ENCODE measurements around the gene PHLDA3. TPM values are rescaled to one million over a fixed set of nuclear protein-coding genes. Genes with fewer than 3 reads are reported as not detected.

The PHLDA3 gene
- total and polyA plus RNA-seq, 2 of the 4 experiments (the other 2 are of a cell fraction), result 41.6 to 102 TPM

- POLR2A ChIA-PET (ENCODE audit: unreplicated experiment), result interaction anchor here (3.0 kb wide), 1 partner anchor 39 kb away, joined by 8 read pairs; no protein-coding TSS in a partner anchor
- peak overlapping the region; percentile 43 to 81 for H4K8ac ChIP-seq (ENCODE audit: low read depth in 2 of 2, low read length in 2 of 2)
- peak; percentile 45 for TF ChIP-seq POLR2A (IDR thresholded peaks at IDR 0.05; ENCODE audit: low read depth, low read length)
- TF ChIP-seq RCOR1 (IDR thresholded peaks at IDR 0.05; ENCODE audit: insufficient replicate concordance, low read length), result no peak
- peak; percentile 34; the same call in 1 of the 2 replicates for TF ChIP-seq MAZ (IDR thresholded peaks at IDR 0.05; ENCODE audit: borderline replicate concordance, low read depth, low read length)
- no peak for TF ChIP-seq CEBPB (IDR thresholded peaks at IDR 0.05; ENCODE audit: low read depth, low read length)
- ATAC-seq (ENCODE audit: low read depth) (peak; percentile 5; the same call in 1 of the 2 replicates), DNase-seq (peak; percentile 85)
- peak overlapping the region; percentile 63 for H2BK20ac ChIP-seq (ENCODE audit: low read depth, low read length)
- H3K4me2 ChIP-seq (ENCODE audit: low read depth, low read length), result peak overlapping the region; percentile 66
- H2BK15ac ChIP-seq (ENCODE audit: low read depth, low read length), result peak overlapping the region; percentile 46; the same call in 2 of the 3 replicates
- peaks cover 69% of the 10 kb centered on the region for H4K20me1 ChIP-seq (ENCODE audit: insufficient read depth, low read length)
- H3K18ac ChIP-seq (ENCODE audit: low read depth, low read length), result peak overlapping the region; percentile 90
- peak overlapping the region; percentile 93 for H4K5ac ChIP-seq (ENCODE audit: low read depth, low read length)
- dilution Hi-C loops (cut with HindIII; ENCODE audit: low sequenced_read_pairs, unreplicated experiment), result no loop called here
- peaks cover 48% of the 10 kb centered on the region for H3K4me1 ChIP-seq (ENCODE audit: control insufficient read depth, insufficient read depth, low read length)
- H2AFZ ChIP-seq (replicated peaks; ENCODE audit: low read length, poor library complexity), result no peak overlapping the region
- H3K56ac ChIP-seq (ENCODE audit: extremely low read depth, insufficient read depth, low read length), result peak overlapping the region; percentile 11; the same call in 1 of the 2 replicates
- H3K36me3 ChIP-seq (ENCODE audit: control insufficient read depth, insufficient read depth, low read length), result peaks cover 44% of the 10 kb centered on the region
- H3K79me1 ChIP-seq (ENCODE audit: low read depth in 1 of 2, low read length in 2 of 2), result peaks cover 4 to 61% of the 10 kb centered on the region in 2 experiments; a peak in 2 of 4 replicates
- peak overlapping the region; percentile 80 for H4K91ac ChIP-seq (ENCODE audit: insufficient read depth, low read depth, low read length)
- in situ Hi-C loops (cut with MboI; ENCODE audit: low sequenced_read_pairs), result no loop called here
- intact Hi-C loops (cut with micrococcal nuclease), result no loop called here
- CTCF ChIA-PET, result interaction anchor here (1.1 to 4.5 kb wide), 3 partner anchors 11 to 54 kb away, joined by 3 to 31 read pairs (median 9); no protein-coding TSS in a partner anchor
- H3K9me1 ChIP-seq (ENCODE audit: insufficient read depth, low read length), result peaks cover 53% of the 10 kb centered on the region
- H3K14ac ChIP-seq (replicated peaks; ENCODE audit: low read depth, low read length), result peak overlapping the region; percentile 88
- peak overlapping the region; percentile 85 for H3K4ac ChIP-seq (ENCODE audit: low read depth, low read length)
- peak overlapping the region; percentile 74 for H3K9ac ChIP-seq (ENCODE audit: low read depth, low read length)
- peak overlapping the region; percentile 61 for H3K23ac ChIP-seq (ENCODE audit: low read depth, low read length)
- H2AK5ac ChIP-seq (ENCODE audit: low read depth, low read length), result peak overlapping the region; percentile 94
- BruUV-seq (replicated peaks), result no TSS peak
- peak overlapping the region; percentile 76 for H2BK120ac ChIP-seq (ENCODE audit: low read depth, low read length)
- H3K4me3 ChIP-seq (ENCODE audit: insufficient read depth, low read depth, low read length), result no peak overlapping the region
- WGBS, 2 experiments (ENCODE audit: extremely low coverage in 2 of 2, insufficient read length in 1 of 2), result 94% methylated on average over 3 of the region's 8 CpGs; no CpG with 5 or more reads in 1 of the 2 experiments
- H3K27me3 ChIP-seq (ENCODE audit: control insufficient read depth, insufficient read depth, low read length), result no peaks in the 10 kb centered on the region
- H2BK5ac ChIP-seq (ENCODE audit: low read depth, low read length, poor library complexity, severe bottlenecking), result peak overlapping the region; percentile 84
- H2AK9ac ChIP-seq (replicated peaks; ENCODE audit: low read depth, low read length, poor library complexity), result peak overlapping the region; percentile 52
- no peaks in the 10 kb centered on the region for H3K9me3 ChIP-seq (ENCODE audit: control insufficient read depth, insufficient read depth, low read length)
- H3K27ac ChIP-seq (ENCODE audit: insufficient read depth, low read length), result peak overlapping the region; percentile 88
These were observed 32.2 kb upstream of the PHLDA3 start for GRCh38 chr1:201501144-201501543.
